Measurements from ENCODE around the gene LONP1.

The LONP1 gene

DNA sequence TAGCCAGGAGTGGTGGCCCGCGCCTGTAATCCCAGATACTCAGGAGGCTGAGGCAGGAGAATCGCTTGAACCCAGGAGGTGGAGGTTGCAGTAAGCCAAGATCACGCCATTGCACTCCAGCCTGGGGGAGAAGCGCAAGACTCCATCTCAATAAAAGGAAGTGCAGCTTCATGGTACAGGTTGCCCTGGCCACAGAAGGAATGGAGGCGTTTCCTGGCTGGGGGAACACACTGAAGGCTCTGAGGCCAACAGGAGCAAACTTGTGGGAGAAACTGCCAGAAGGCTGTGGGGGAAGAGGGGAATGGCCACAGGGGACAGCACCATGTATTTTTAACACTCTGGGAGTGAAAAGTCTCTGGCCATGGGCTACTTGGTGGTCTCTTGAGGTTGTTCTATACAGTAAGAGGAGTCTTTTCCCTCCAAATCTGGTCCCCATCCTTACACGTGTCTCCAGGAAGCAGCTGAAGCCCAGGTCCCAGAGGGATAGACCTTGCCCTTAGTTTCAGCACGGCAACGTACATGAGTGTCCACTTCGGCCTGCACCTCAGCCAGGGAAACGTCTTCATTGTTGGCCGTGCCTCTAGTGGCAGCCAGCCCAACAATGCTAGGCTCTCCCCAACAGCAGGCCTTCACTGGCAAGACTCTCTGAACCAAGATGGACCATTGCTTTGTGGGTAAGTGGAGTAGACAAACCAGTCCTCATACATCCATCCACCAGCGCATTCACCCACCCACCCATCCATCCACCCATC is 47.1 kb downstream of the LONP1 start:
- no peaks in the 10 kb centered on the region for H3K9me3 ChIP-seq (replicated peaks in 1 of 11)
- H3K9ac ChIP-seq: no peak overlapping the region
- H3K4me1 ChIP-seq: no peaks in the 10 kb centered on the region
- peaks cover 43 to 83% (median 57%) of the 10 kb centered on the region in 11 experiments for H3K36me3 ChIP-seq
- H3K4me3 ChIP-seq: no peak overlapping the region
- H3K27ac ChIP-seq: no peak overlapping the region
- H3K27me3 ChIP-seq: no peaks in the 10 kb centered on the region
- no peak for TF ChIP-seq Cebpa-rat (IDR thresholded peaks at IDR 0.05)
- peaks cover 11 to 72% (median 41%) of the 10 kb centered on the region in 11 experiments; a peak in 21 of 22 replicates for H4K20me1 ChIP-seq
- H3K4me2 ChIP-seq: no peak overlapping the region

DNA sequence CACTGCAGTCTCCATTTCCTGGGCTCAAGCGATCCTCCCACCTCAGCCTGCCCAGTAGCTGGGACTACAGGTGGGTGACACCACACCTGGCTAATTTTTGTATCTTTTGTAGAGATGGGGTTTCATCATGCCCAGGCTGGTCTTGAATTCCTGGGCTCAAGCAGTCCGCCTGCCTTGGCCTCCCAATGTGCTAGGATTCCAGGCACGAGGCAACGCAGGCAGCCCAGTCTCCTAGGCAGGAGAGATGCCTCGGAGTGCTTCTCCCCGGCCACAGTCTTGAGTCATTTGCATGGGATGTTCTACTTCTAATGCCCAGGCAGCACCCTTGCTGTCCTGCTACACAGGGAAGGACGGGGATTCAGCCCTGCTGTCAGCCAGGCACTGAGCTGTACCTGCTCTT is 48.3 kb downstream of the LONP1 start:
- no peak overlapping the region for H3K9ac ChIP-seq
- H3K27me3 ChIP-seq: no peaks in the 10 kb centered on the region
- no peak for TF ChIP-seq Cebpa-rat (IDR thresholded peaks at IDR 0.05)
- no peak overlapping the region for H3K4me2 ChIP-seq
- no peak overlapping the region for H3K27ac ChIP-seq
- H4K20me1 ChIP-seq: peaks cover 24 to 74% (median 53%) of the 10 kb centered on the region in 11 experiments; a peak in 21 of 22 replicates
- H3K9me3 ChIP-seq (replicated peaks in 1 of 11): no peaks in the 10 kb centered on the region
- no peaks in the 10 kb centered on the region for H3K4me1 ChIP-seq
- H3K36me3 ChIP-seq: peaks cover 52 to 85% (median 65%) of the 10 kb centered on the region in 11 experiments
- H3K4me3 ChIP-seq: no peak overlapping the region

DNA sequence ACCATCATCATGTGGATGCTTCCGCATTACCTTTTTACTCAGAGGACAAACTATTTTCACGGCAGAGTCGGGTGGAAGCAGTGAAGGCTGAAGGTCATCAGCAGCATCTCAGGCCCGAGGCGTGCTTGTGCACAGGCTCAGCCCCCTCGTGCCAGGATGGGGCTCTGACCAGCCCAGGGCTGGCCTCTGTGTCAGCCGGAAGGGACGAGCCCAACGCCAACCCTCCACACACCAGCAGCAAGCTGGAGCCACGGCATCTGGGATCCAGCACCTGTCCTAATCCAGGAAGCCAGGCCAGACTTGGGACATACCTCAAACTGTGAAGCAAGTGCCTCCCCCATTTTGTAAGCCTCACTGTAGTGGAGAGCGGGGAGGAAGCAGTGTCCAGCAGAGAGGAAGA is 50.7 kb downstream of the LONP1 start:
- H4K20me1 ChIP-seq: peaks cover 46 to 87% (median 75%) of the 10 kb centered on the region in 11 experiments; a peak in 21 of 22 replicates
- no peaks in the 10 kb centered on the region for H3K4me1 ChIP-seq
- no peak for TF ChIP-seq Cebpa-rat (IDR thresholded peaks at IDR 0.05)
- H3K4me2 ChIP-seq: no peak overlapping the region
- no peaks in the 10 kb centered on the region for H3K27me3 ChIP-seq
- no peak overlapping the region for H3K27ac ChIP-seq
- H3K4me3 ChIP-seq: no peak overlapping the region
- H3K36me3 ChIP-seq: peaks cover 76 to 90% (median 88%) of the 10 kb centered on the region in 11 experiments
- no peak overlapping the region; a peak in 1 of 22 replicates for H3K9ac ChIP-seq
- H3K9me3 ChIP-seq (replicated peaks in 1 of 11): no peaks in the 10 kb centered on the region

GRCh38 chr19:5667751-5668271 is 52.1 kb downstream of the LONP1 start:
- no peaks in the 10 kb centered on the region for H3K27me3 ChIP-seq
- H3K9me3 ChIP-seq (replicated peaks in 1 of 11): no peaks in the 10 kb centered on the region
- no peaks in the 10 kb centered on the region for H3K4me1 ChIP-seq
- TF ChIP-seq Cebpa-rat (IDR thresholded peaks at IDR 0.05): no peak
- no peak overlapping the region for H3K9ac ChIP-seq
- H3K36me3 ChIP-seq: peaks cover 90 to 100% (median 98%) of the 10 kb centered on the region in 11 experiments
- no peak overlapping the region for H3K4me2 ChIP-seq
- H3K4me3 ChIP-seq: no peak overlapping the region
- H3K27ac ChIP-seq: no peak overlapping the region
- H4K20me1 ChIP-seq: peaks cover 60 to 98% (median 89%) of the 10 kb centered on the region in 11 experiments; a peak in 21 of 22 replicates

DNA sequence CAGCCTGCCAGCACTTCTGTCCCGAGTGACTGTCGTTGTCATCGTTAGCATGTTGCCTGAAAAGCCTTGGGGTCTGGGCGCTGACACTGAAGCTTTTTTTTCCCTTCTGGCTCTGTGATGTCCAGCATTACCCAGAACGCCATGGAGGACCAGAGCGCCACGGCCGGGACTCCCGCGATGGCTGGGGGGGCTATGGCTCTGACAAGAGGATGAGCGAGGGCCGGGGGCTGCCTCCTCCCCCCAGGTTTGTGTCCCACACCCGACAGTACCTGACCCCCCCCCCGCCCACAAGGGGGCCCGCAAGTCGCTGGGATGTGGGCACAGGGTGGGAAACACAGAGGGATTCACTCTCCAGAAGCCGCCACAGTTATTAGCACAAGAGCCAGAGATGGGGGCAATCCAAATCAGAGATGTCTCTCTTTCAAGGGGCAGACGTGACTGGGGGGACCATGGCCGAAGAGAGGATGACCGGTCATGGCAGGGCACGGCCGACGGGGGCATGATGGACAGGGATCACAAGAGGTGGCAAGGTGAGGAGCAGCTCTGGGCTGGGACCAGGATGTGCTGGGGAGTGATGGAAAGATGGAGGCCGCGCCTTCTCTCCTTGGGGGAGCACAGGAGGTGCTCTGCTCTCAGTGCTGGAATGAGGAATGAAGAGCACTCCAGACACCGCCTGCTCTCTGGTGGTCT is 52.9 kb downstream of the LONP1 start:
- no peak overlapping the region for H3K4me3 ChIP-seq
- peaks cover 96 to 100% (median 98%) of the 10 kb centered on the region in 11 experiments for H3K36me3 ChIP-seq
- no peak overlapping the region for H3K4me2 ChIP-seq
- H4K20me1 ChIP-seq: peaks cover 66 to 99% (median 95%) of the 10 kb centered on the region in 11 experiments; a peak in 21 of 22 replicates
- no peak for TF ChIP-seq Cebpa-rat (IDR thresholded peaks at IDR 0.05)
- no peak overlapping the region for H3K27ac ChIP-seq
- no peaks in the 10 kb centered on the region for H3K4me1 ChIP-seq
- H3K9ac ChIP-seq: no peak overlapping the region
- H3K9me3 ChIP-seq (replicated peaks in 1 of 11): no peaks in the 10 kb centered on the region
- H3K27me3 ChIP-seq: no peaks in the 10 kb centered on the region

DNA sequence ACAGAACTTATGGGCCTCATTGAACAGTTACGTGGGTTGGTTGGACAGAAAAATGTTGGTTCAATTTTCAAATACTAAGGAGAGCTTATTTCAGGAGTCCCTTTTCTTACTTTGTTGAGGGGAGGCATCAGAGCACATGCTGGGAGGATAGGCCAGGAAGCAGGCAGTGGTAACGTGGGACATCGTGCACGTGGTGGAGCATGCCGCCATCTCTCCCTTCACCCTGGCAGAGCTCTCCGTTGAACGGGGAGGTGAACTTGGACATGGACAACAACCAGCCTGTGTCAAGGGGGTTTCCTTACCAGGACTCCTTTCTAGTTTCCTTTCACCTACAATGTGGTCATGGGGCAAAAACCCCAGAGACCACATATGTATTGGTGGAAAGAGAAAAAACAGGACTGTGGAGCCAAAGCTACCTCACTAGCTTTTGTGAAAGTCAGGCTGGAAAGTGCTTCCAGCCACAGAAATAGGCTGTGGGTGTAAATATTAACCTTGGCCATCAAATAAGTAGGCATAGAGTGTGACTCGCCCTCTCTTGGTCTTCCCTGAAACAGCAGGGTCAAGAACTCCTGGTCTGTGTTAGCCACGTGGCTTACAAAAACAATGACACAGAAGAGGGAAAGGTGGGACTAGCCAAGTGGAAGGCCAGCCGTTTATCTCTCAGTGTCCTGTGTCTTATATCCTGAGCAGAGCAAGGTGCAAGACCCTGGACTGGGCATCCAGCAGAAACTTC is 54.0 kb downstream of the LONP1 start:
- Histone ChIP-seq H3K4me2 (no peak overlapping the region), H4K20me1 (peaks cover 66 to 99% (median 96%) of the 10 kb centered on the region in 11 experiments; a peak in 21 of 22 replicates), H3K4me1 (no peaks in the 10 kb centered on the region), H3K27ac (no peak overlapping the region), H3K9ac (no peak overlapping the region), H3K9me3 (replicated peaks in 1 of 11) (no peaks in the 10 kb centered on the region), H3K36me3 (peaks cover 97 to 100% (median 98%) of the 10 kb centered on the region in 11 experiments), H3K27me3 (no peaks in the 10 kb centered on the region), H3K4me3 (no peak overlapping the region)
- TF ChIP-seq Cebpa-rat (IDR thresholded peaks at IDR 0.05): no peak

DNA sequence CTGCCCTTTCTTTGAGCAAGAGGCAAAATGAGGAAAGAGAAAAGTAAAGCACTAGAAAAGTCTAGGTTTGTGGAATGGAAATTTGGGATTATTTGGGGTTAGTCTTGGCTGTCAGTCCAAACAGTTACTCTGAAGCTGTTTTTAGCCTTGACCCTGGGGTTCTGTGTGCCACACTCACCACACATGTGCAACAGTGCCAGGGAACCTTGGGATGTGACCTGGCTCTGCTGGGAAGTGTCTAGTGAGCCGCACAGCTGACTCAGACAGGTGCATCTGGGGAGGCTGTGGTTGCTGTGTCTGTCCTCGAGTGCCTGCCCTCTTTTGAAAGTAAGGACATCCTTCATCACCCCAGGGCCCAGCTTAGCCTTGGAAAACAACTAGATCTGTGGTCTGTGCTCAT is 55.4 kb downstream of the LONP1 start:
- H3K9me3 ChIP-seq (replicated peaks in 1 of 11): no peaks in the 10 kb centered on the region
- no peak overlapping the region for H3K4me2 ChIP-seq
- H3K4me1 ChIP-seq: no peaks in the 10 kb centered on the region
- H3K27me3 ChIP-seq: no peaks in the 10 kb centered on the region
- no peak for TF ChIP-seq Cebpa-rat (IDR thresholded peaks at IDR 0.05)
- H3K9ac ChIP-seq: no peak overlapping the region
- no peak overlapping the region for H3K4me3 ChIP-seq
- H4K20me1 ChIP-seq: peaks cover 61 to 100% (median 98%) of the 10 kb centered on the region in 11 experiments; a peak in 21 of 22 replicates
- no peak overlapping the region for H3K27ac ChIP-seq
- H3K36me3 ChIP-seq: peaks cover 99 to 100% (median 100%) of the 10 kb centered on the region in 11 experiments

GRCh38 chr19:5663904-5664303 is 56.0 kb downstream of the LONP1 start:
- H4K20me1 ChIP-seq: peaks cover 58 to 100% (median 97%) of the 10 kb centered on the region in 11 experiments; a peak in 21 of 22 replicates
- no peak overlapping the region for H3K27ac ChIP-seq
- no peaks in the 10 kb centered on the region for H3K27me3 ChIP-seq
- no peaks in the 10 kb centered on the region for H3K9me3 ChIP-seq (replicated peaks in 1 of 11)
- H3K4me1 ChIP-seq: no peaks in the 10 kb centered on the region
- H3K4me3 ChIP-seq: no peak overlapping the region
- H3K4me2 ChIP-seq: no peak overlapping the region
- no peak for TF ChIP-seq Cebpa-rat (IDR thresholded peaks at IDR 0.05)
- H3K9ac ChIP-seq: no peak overlapping the region
- H3K36me3 ChIP-seq: peaks cover 99 to 100% (median 100%) of the 10 kb centered on the region in 11 experiments

GRCh38 chr19:5661483-5661882 is 58.5 kb downstream of the LONP1 start:
- peaks cover 98 to 100% (median 99%) of the 10 kb centered on the region in 11 experiments for H3K36me3 ChIP-seq

More at GRCh38 chr19:5661483-5661882, 58.5 kb downstream of the LONP1 start:
- Histone ChIP-seq H3K4me2 (no peak overlapping the region), H3K4me1 (no peaks in the 10 kb centered on the region), H4K20me1 (peaks cover 42 to 98% (median 93%) of the 10 kb centered on the region in 11 experiments; a peak in 21 of 22 replicates), H3K9ac (no peak overlapping the region), H3K27ac (no peak overlapping the region), H3K27me3 (no peaks in the 10 kb centered on the region), H3K9me3 (replicated peaks in 1 of 11) (no peaks in the 10 kb centered on the region), H3K4me3 (no peak overlapping the region)
- TF ChIP-seq Cebpa-rat (IDR thresholded peaks at IDR 0.05): no peak

Measured in BLaER1 treated with 17β-estradiol and CSF1 and Interleukin-3, amounts not matched to agents 10 nM and 100 nM (cell line).